Hepatocyte (in vitro differentiated cells): ENCODE results near the gene ABHD17A. TPM values are rescaled to one million over a fixed set of nuclear protein-coding genes. Genes with fewer than 3 reads are reported as not detected.
A peak's percentile ranks its signal among the peaks of the same experiment; 100 is the strongest.

Source experiments
- DNase-seq: peaks from one replicate; pipeline ENCODE4 v3.0.0-alpha.2; 2016; ENCODE audit warnings: low spot score
- H2AFZ ChIP-seq: fragments of 200-600 bp; sonication (generic); 2 replicates; pipeline ENCODE4 v1.6.0; 2016; ENCODE audit warnings: antibody characterized with exemption, mild to moderate bottlenecking
- H3K27ac ChIP-seq: fragments of 200-600 bp; sonication (generic); 2 replicates; pipeline ENCODE4 v1.5.1; 2016; ENCODE audit warnings: mild to moderate bottlenecking
- H3K27me3 ChIP-seq: fragments of 200-600 bp; sonication (generic); 2 replicates; pipeline ENCODE4 v1.6.1; 2016
- H3K36me3 ChIP-seq: fragments of 200-600 bp; sonication (generic); replicated peaks from 2 replicates; pipeline ENCODE4 v1.5.1; 2016; ENCODE audit warnings: low read depth; ENCODE audit not compliant: insufficient read depth
- H3K4me1 ChIP-seq: fragments of 200-600 bp; sonication (generic); 2 replicates; pipeline ENCODE4 v1.5.1; 2016; ENCODE audit warnings: mild to moderate bottlenecking, moderate library complexity; ENCODE audit not compliant: insufficient read depth
- H3K4me2 ChIP-seq: fragments of 200-600 bp; sonication (generic); 2 replicates; pipeline ENCODE4 v1.6.0; 2016
- H3K4me3 ChIP-seq: fragments of 200-600 bp; sonication (generic); 2 replicates; pipeline ENCODE4 v1.5.1; 2016; ENCODE audit warnings: mild to moderate bottlenecking
- H3K79me2 ChIP-seq: fragments of 200-600 bp; sonication (generic); 2 replicates; pipeline ENCODE4 v1.6.0; 2017; ENCODE audit warnings: mild to moderate bottlenecking
- H3K9me2 ChIP-seq: fragments of 200-600 bp; sonication (generic); replicated peaks from 2 replicates; pipeline ENCODE4 v1.6.0; 2017; ENCODE audit warnings: mild to moderate bottlenecking; ENCODE audit not compliant: insufficient read depth
- H3K9me3 ChIP-seq: fragments of 200-600 bp; sonication (generic); 2 replicates; pipeline ENCODE4 v1.5.1; 2016; ENCODE audit warnings: low read depth, mild to moderate bottlenecking
- H4K20me1 ChIP-seq: fragments of 200-600 bp; sonication (generic); 2 replicates; pipeline ENCODE4 v1.6.0; 2016; ENCODE audit warnings: mild to moderate bottlenecking; ENCODE audit not compliant: insufficient read depth, poor library complexity, severe bottlenecking
- EZH2 ChIP-seq: fragments of 200-600 bp; sonication (generic); IDR thresholded peaks from 2 replicates; pipeline ENCODE4 v1.6.1; 2016; ENCODE audit warnings: antibody characterized with exemption, mild to moderate bottlenecking, borderline replicate concordance
- EZH2phosphoT487 ChIP-seq: fragments of 200-600 bp; sonication (generic); IDR thresholded peaks from one replicate; pipeline ENCODE4 v1.6.1; 2018; ENCODE audit warnings: antibody characterized with exemption, mild to moderate bottlenecking, low read depth, moderate library complexity; ENCODE audit not compliant: unreplicated experiment, severe bottlenecking
- WGBS: methylation state at CpG from one replicate; pipeline ENCODE4 v1.1.6; 2016; ENCODE audit warnings: low lambda C conversion rate; ENCODE audit errors: missing lambda C conversion rate; 5-methylcytosine and 5-hydroxymethylcytosine counted together
- polyA plus RNA-seq: library from polyadenylated mRNA; unstranded; fragments of >200 nt; fragmentation: Nextera tagmentation; extraction: Ambion mirVana; gene quantifications from 2 replicates; pipeline ENCODE4 v1.2.1, GENCODE V29; 2016
- total RNA-seq: library from RNA; depleted of rRNA; stranded (reverse); fragments of >200 nt; gene quantifications from 2 replicates; pipeline ENCODE4 v1.2.3, GENCODE V29; 2014
- TF ChIP-seq, protein P1 (sequence below): fragments of 200-600 bp; sonication (generic); IDR thresholded peaks from 2 replicates; pipeline ENCODE4 v1.5.1; 2016; ENCODE audit warnings: antibody characterized with exemption, mild to moderate bottlenecking; ENCODE audit not compliant: poor library complexity

Gene ABHD17A
- total and polyA plus RNA-seq, 2 experiments from 2014 or later, result 62.5 to 102 TPM

DNA sequence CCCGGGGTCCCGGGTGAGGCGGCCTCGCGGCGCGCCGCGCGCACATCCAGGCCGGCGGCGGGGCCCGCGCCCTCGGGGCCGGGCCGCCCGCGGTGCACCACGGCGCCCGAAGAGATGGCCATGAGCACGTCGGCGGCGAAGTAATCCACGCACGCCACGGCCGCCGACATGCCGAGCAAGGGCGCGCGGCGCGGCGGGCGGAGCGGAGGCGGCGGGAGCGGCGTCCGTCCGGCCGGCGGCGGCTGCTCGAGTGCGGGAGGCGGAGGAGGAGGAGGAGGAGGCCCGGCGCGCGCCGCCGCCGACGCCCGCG lies 22.0 kb downstream of the ABHD17A start, which contains the start of gene KLF16:
Gene KLF16 (minus strand): TSS at position 252 of the 310 bp plus-strand sequence. CDS start 82 bp downstream, at position 170.
- no peaks in the 10 kb centered on the region for H3K36me3 ChIP-seq
- DNase-seq, result no peak
- H3K9me3 ChIP-seq, result no peaks in the 10 kb centered on the region
- H3K4me2 ChIP-seq, result peak within 1 kb of the TSS; percentile 99
- peak within 1 kb of the TSS; percentile 90 for H3K27ac ChIP-seq
- peaks cover 44% of the 10 kb centered on the region for H3K4me1 ChIP-seq
- peak within 1 kb of the TSS; percentile 94 for H3K4me3 ChIP-seq
- no peaks in the 10 kb centered on the region for H3K27me3 ChIP-seq
- H3K79me2 ChIP-seq, result peaks cover 45% of the 10 kb centered on the region
- peak within 1 kb of the TSS; percentile 97 for H2AFZ ChIP-seq
- WGBS, result 0% methylated on average over 5 of the region's 63 CpGs
- H3K9me2 ChIP-seq, result no peaks in the 10 kb centered on the region
- TF ChIP-seq EZH2phosphoT487, result no peak
- TF ChIP-seq, protein P1, sequence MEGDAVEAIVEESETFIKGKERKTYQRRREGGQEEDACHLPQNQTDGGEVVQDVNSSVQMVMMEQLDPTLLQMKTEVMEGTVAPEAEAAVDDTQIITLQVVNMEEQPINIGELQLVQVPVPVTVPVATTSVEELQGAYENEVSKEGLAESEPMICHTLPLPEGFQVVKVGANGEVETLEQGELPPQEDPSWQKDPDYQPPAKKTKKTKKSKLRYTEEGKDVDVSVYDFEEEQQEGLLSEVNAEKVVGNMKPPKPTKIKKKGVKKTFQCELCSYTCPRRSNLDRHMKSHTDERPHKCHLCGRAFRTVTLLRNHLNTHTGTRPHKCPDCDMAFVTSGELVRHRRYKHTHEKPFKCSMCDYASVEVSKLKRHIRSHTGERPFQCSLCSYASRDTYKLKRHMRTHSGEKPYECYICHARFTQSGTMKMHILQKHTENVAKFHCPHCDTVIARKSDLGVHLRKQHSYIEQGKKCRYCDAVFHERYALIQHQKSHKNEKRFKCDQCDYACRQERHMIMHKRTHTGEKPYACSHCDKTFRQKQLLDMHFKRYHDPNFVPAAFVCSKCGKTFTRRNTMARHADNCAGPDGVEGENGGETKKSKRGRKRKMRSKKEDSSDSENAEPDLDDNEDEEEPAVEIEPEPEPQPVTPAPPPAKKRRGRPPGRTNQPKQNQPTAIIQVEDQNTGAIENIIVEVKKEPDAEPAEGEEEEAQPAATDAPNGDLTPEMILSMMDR, result no peak
- TF ChIP-seq EZH2, result no peak
- peaks cover 38% of the 10 kb centered on the region for H4K20me1 ChIP-seq

DNA sequence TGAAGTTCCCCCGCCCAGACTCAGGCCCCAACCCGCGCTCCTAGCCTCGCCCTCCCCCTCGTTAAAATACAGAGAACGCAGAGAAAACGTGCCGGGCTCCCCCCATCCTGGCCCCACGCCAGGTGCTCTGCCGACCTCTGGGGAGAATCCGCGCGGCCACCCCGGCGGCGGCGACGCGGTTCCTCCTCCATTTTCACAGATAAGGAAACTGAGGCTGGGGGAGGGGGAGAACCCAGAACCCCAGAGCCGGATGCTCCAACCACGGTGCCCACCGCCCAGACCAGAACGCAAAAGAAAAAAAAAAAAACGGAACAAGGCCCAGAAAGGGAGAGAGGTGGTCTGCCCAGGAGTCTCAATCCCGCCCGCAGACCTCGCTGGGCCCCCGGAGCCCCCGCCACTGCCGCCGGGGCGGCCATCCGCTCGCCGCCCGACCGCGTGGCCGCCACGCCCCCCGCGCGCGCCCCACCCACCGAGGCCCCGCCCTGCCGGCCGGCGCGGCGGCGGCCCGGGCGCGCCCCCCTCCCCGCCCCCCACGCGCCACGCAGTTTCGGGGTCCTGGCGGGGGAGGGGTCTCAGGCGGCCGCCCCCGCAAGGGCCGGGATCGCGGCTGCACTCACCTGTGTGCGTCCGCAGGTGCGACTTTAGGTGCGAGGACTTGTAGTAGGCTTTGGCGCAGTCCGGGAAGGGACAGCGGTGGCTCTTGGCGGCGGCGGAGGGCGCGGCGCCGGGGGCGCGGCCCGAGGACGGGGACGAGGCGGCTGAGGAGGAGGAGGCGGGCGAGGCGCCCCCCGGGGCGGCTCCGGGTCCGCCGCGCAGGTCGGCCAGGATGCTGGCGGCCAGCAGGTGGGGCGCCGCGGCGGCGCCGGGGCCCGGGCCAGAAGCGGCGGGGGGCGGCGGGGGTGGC lies 22.6 kb downstream of the ABHD17A start:
- DNase-seq, result peak; percentile 75
- peak overlapping the region; percentile 86 for H3K27ac ChIP-seq
- peaks cover 51% of the 10 kb centered on the region for H3K79me2 ChIP-seq
- under 1% methylated on average over 35 of the region's 109 CpGs for WGBS
- H4K20me1 ChIP-seq, result peaks cover 42% of the 10 kb centered on the region
- no peaks in the 10 kb centered on the region for H3K9me3 ChIP-seq
- no peaks in the 10 kb centered on the region for H3K36me3 ChIP-seq
- peaks cover 49% of the 10 kb centered on the region for H3K4me1 ChIP-seq
- H3K9me2 ChIP-seq, result no peaks in the 10 kb centered on the region
- H2AFZ ChIP-seq, result no peak overlapping the region
- peak overlapping the region; percentile 98 for H3K4me2 ChIP-seq
- TF ChIP-seq, protein P1, result no peak
- TF ChIP-seq EZH2, result no peak
- TF ChIP-seq EZH2phosphoT487, result no peak
- peak overlapping the region; percentile 94 for H3K4me3 ChIP-seq
- H3K27me3 ChIP-seq, result no peaks in the 10 kb centered on the region

DNA sequence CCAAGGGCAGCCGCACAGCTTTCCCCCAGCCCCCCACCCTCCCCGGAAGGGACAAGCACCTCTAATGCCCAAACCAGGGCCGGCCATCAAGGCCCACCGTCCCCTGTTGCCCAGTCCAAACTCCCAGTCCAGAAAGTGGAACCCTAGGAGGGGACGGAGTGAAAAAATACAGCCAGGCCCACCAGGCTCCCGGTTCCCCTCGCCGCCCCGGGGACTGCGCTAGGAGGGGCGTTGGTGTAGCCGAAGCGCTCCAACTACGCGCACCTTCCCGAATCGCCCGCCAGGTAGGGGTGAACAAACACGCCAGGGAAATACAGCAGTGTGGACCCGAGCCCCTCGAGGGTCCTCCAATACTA lies 23.2 kb downstream of the ABHD17A start:
- Histone ChIP-seq H3K27me3 (no peaks in the 10 kb centered on the region), H4K20me1 (peaks cover 42% of the 10 kb centered on the region), H3K9me2 (no peaks in the 10 kb centered on the region), H3K4me1 (peaks cover 54% of the 10 kb centered on the region), H3K36me3 (no peaks in the 10 kb centered on the region), H2AFZ (no peak overlapping the region), H3K4me2 (peak overlapping the region; percentile 98), H3K4me3 (peak overlapping the region; percentile 90), H3K79me2 (peaks cover 54% of the 10 kb centered on the region), H3K9me3 (no peaks in the 10 kb centered on the region), H3K27ac (peak overlapping the region; percentile 67)
- TF ChIP-seq EZH2phosphoT487, result no peak
- no peak for TF ChIP-seq EZH2
- TF ChIP-seq, protein P1, result no peak
- 5% methylated on average over 21 of the region's 21 CpGs for WGBS
- no peak for DNase-seq
